HG03565 (cell line): ENCODE data around the gene ZKSCAN5.
"Not testable (repeated sequence)": the region's sequence is repeated elsewhere in the genome, so short reads cannot be mapped to it uniquely, and the experiment has no call there.

ENCODE experiments used
- ATAC-seq: cut with Tn5 transposase; IDR thresholded peaks from one replicate; pipeline ENCODE4 v1.9.1; 2021; ENCODE audit warnings: mild to moderate bottlenecking, moderate library complexity; ENCODE audit not compliant: unreplicated experiment

ZKSCAN5 gene

DNA sequence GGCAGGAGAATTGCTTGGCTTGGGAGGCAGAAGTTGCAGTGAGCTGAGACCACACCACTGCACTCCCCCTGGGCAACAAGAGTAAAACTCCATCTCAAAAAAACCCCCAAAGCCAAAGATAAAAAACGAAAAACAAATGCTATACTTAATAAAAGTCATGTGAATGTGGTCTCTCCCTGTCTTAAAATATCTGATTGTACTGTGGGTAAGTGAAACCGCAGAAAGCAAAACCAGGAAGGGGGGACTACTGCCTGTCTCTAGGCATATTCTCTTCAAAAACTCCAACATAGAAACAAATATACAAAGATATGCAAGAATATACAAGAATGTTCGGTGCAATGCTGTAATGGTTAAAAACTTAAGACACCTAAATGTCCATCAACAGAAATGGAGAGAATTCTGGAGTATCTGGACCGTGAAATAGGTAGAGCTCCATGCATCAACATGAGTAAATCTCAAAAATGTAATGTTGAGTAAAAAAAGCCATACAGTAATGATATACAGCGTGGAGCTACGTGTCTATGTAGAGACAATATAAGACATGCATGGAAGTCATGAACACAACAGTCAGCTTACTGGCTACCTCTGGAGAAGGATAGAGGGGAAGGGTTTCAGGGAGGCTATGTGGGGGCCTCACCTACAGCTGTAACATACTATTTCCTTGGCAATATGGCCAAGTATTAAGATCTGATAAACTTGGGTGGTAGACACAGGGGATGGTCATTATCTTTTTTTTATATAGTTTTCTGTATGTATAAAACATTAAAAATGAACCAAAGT, 6.5 kb upstream of the ZKSCAN5 start:
- ATAC-seq, result no peak

GRCh38 chr7:99498546-99498944, 5.9 kb upstream of the ZKSCAN5 start:
- no peak for ATAC-seq

- ATAC-seq, result no peak
These were observed 5.1 kb upstream of the ZKSCAN5 start for GRCh38 chr7:99499371-99499720.

DNA sequence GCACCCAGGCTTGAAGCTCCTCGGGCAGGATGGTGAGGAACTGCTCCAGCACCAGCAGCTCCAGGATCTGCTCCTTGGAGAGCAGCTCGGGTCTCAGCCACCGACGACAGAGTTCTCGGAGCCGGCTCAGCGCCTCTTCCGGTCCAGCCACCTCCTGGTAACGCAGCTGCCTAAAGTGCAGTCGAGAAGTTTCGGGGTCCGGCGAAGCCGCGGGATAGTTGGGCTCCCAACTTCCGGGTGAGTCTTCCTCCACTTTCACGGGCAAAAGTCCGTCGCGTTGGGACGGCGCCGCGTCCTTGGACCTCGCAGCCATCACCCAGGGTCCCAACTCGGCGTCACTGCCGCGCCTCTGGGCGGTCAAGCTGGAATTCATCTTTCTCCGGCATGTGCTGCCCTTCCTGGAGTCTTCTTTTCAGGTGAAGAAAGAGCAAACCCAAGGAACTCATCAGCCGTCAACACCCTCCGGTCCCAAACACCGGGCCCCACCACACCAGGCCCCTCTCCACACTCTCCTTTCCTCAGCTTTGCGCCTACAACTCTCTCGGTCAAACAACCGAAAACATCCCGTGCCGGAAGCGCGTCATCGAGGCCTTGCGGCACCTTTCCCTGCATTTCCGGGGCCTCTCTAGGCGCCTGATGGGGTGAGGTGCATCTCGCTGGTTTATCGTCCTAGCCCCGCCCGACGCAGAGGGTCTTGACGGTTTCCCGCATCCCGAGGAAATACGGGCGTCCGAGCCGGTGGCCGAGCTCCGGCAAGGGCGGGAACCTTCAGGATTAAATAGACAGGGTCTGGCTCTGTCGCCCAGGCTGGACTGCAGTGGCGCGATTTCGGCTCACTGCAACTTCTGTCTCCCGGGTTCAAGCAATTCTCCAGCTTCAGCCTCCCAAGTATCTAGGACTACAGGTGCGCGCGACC, 4.5 kb upstream of the ZKSCAN5 start, which contains the start of gene ZNF394:
Gene ZNF394 (minus strand): TSS at position 561 of the 916 bp plus-strand sequence. CDS start 188 bp downstream, at position 373.
- ATAC-seq, result peak; percentile 39

DNA sequence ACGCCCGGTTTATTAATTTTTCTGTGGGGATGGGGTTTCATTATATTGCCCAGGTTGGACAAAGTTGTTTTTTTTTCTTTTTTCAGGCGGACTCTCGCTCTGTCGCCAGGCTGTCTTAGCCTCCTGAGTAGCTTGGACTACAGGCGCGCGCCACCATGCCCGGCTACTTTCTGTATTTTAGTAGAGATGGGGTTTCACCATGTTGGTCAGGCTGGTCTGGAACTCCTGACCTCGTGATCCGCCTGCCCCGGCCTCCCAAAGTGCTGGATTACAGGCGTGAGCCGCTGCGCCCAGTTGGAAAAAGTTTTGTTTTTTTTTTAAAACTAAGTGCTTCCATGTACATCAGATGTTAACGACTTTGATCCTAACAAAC, 3.8 kb upstream of the ZKSCAN5 start:
- no peak for ATAC-seq

DNA sequence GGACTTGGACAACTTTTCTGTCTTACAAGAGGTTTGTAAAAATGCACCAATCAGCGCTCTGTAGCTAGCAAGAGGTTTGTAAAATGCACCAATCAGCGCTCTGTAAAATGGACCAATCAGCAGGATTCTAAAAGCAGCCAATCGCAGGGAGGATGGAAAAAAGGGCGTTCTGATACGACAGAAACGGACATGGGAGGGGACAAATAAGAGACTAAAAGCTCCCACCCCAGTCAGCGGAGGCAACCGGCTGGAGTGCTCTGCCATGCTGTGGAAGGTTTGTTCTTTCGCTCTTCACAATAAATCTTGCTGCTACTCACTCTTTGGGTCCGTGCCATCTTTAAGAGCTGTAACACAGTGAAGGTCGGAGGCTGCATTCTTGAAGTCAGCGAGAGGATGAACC, 3.2 kb upstream of the ZKSCAN5 start:
- not testable (repeated sequence) for ATAC-seq

DNA sequence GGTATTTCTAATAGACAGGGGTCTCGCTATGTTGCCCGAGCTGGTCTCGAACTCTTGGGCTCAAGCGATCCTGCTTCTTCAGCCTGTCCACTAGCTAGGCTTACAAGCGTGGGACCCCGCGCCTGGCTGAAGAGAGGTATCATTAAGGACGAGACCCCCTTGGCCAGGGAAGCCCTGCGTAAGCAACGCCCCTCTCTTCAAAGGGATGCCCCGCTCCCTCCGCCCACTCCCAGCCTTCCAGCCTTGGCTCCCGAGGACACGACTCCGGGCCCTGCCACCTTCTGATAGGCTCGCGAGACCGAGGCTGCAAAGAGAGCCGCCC, 220 bp upstream of the ZKSCAN5 start:
- no peak for ATAC-seq

DNA sequence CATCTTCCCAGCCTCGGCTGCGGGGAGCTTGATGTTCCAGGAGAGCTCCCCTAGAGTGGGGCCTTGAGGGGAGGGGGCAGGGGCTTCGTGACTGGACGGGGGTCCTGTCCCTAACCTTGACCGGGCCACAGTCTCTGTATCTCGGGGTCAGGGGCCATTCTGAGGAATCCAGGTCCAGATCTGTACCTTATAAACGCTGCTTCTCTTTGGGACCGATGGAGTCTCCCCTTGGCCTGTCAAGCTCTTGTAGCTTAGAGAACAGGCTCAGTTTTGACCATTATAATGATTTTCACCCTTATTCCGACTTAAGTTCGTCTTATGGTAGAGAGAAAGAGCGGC, 831 bp downstream of the ZKSCAN5 start:
- ATAC-seq, result no peak

DNA sequence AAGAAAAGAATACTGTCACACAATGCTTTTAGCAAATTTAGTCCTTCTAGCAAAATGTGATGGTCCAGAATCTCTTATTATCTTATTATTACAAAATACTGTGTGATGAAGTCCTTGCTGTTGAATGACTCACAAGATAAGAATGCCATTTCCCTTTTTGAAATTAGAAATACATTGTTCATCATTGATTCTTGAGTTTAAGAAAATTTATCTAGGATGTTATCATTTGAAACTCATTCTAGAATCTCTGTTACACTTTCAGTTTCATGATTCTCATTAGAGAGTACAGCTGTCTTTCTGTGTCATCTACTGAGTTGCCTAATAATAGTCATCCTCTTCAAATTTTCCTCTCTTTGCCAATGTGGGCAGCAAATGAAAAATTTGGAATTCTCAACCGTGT, 9.6 kb downstream of the ZKSCAN5 start:
- no peak for ATAC-seq

DNA sequence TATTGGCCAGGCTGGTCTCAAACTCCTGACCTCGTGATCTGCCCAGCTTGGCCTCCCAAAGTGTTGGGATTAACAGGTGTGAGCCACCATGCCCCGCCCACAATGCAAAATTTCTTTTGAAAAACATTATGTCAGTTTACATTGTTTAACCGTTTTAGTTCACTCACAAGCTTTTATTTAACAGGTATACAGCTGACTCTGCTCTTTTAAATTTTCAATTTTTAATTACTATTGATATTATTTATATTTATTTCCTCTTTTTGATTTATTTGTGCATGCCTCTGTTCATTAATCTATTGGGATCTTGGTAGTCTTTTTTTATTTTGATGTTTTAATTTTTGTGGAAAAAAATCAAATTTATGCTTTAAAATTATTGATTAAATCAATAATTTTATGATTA, 16.9 kb downstream of the ZKSCAN5 start:
- ATAC-seq, result no peak

DNA sequence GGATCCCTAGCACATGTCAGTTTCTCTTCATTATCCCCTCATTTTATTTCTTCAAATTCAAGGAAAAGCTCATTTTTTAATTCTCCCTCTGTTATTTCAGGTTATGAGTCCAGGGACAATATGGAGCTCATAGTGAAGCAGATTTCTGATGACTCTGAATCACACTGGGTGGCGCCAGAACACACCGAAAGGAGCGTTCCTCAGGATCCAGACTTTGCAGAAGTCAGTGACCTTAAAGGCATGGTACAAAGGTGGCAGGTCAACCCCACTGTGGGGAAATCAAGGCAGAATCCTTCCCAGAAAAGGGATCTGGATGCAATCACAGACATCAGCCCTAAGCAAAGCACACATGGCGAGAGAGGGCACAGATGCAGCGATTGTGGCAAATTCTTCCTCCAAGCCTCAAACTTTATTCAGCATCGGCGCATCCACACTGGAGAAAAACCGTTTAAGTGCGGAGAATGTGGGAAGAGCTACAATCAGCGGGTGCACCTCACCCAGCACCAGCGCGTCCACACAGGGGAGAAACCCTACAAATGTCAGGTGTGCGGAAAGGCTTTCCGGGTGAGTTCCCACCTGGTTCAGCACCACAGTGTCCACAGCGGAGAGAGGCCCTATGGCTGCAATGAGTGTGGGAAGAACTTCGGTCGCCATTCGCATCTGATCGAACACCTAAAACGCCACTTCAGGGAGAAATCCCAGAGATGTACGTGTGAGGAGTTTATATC, 21.4 kb downstream of the ZKSCAN5 start:
- no peak for ATAC-seq

DNA sequence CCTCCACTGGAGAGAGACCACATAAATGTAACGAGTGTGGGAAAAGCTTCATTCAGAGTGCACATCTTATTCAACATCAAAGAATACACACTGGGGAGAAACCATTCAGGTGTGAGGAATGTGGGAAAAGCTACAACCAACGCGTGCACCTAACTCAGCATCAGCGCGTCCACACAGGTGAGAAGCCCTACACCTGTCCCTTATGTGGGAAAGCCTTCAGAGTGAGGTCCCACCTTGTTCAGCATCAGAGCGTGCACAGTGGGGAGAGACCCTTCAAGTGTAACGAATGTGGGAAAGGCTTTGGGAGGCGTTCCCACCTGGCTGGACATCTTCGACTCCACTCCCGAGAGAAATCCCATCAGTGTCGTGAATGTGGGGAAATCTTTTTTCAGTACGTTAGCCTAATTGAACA, 26.9 kb downstream of the ZKSCAN5 start:
- ATAC-seq, result no peak

DNA sequence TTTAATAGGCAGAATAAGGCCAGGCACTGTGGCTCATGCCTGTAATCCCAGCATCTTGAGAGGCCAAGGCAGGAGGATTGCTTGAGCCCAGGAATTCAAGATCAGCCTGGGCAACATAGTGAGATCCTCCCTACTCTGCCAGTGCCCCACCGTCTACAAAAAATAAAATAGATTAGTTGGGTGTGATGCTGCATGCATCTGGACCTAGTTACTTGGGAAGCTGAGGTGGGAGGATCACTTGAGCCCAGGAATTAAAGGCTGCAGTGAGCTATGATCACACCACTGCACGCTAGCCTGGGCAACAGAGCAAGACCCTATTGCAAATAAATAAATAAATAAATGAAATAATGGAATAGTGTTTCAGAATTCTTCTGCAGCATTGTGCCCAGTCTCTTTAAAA, 31.2 kb downstream of the ZKSCAN5 start:
- ATAC-seq, result no peak

GRCh38 chr7:99539213-99539811, 34.9 kb downstream of the ZKSCAN5 start:
- no peak for ATAC-seq

DNA sequence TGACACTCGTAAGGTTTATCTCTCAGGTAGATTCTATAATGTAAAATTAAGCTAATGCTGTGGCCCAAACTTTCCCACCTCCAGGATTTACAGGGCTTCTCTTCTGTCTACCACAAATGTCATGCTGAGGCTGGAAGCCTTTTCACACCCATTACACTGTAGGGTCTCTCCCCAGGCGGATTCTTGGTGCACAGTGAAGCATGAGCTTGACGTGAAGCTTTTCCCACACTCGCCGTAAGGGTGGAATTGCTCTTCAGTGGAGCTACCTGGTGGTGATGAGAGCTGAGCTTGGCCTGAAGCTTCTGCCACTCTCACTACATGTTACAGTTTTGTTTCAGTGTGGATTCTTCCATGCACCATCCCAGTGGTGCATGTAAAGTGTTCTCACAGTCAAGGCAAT, 36.1 kb downstream of the ZKSCAN5 start:
- ATAC-seq, result no peak

DNA sequence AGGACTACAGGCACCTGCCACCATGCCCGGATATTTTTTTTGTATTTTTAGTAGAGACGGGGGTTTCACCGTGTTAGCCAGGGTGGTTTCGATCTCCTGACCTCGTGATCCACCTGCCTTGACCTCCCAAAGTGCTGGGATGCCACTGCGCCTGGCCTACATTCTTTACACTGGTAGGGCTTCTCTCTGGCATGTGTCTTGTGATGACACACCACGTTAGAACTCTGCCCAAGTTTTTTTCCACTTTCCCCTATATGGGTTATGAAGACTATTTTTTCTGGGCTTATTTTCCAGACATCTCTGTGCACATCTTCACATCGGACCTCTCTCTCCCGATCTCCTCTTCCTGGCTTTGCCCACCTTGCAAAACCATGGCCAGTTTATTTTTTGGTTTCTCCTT, 36.8 kb downstream of the ZKSCAN5 start:
- no peak for ATAC-seq

DNA sequence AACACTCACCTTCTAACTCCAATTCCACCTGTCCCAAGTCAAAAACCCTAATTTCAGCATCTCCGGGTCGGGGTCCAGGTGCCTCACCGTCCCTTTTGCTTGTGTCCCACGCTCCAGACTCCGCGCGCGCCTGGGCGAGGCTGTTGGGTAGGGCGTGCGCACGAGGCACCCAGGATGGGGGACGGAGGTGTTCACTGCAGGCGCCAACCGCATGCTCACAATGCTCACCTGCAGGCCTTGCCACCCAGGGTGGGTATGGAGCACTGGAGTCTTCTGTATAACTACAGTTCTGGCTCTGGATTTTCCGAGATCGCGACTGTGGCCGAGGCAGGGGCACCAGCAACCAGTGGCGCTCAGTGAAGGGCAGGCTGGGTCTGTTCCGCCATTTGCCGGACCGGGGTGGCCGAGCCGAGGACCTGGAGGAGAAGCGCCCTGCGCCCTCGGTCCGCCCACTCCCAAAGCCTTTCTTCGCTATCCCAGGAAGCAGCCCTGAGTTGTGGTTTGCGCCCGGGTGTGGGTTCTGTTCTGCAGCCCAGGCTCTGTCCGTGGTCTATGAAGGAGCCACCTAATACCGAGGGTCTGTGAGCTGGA, 38.7 kb downstream of the ZKSCAN5 start:
- no peak for ATAC-seq

DNA sequence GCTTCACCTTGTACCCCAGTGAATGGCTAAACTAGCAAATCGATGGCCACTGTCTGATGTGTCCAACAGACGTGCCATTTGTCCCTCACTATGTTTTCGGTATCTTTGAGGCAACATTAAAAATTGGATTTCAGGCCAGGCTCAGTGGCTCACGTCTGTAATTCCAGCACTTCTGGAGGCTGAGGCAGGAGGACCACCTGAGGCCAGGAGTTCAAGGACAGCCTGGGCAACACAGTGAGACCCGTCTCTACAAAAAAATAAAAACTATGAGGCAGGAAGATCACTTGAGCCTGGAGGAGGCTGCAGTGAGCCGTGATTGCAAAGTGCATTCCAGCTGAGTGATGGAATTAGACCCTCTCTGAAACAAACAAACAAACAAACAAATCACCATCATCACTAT, 39.5 kb downstream of the ZKSCAN5 start:
- no peak for ATAC-seq

GRCh38 chr7:99545308-99545707, 40.8 kb downstream of the ZKSCAN5 start:
- not testable (repeated sequence) for ATAC-seq

DNA sequence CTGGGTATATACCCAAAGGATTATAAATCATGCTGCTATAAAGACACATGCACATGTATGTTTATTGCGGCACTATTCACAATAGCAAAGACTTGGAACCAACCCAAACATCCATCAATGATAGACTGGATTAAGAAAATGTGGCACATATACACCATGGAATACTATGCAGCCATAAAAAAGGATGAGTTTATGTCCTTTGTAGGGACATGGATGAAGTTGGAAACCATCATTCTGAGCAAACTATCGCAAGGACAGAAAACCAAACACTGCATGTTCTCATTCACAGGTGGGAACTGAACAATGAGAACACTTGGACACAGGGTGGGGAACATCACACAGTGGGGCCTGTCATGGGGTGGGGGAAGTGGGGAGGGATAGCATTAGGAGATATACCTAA, 45.1 kb downstream of the ZKSCAN5 start:
- ATAC-seq, result not testable (repeated sequence)

- no peak for ATAC-seq
These were observed 46.9 kb downstream of the ZKSCAN5 start for GRCh38 chr7:99551334-99551733.
